ENCODE results near the gene RAB3IL1.
"Not testable (repeated sequence)": the region's sequence is repeated elsewhere in the genome, so short reads cannot be mapped to it uniquely, and the experiment has no call there.

RAB3IL1 gene, protein sequence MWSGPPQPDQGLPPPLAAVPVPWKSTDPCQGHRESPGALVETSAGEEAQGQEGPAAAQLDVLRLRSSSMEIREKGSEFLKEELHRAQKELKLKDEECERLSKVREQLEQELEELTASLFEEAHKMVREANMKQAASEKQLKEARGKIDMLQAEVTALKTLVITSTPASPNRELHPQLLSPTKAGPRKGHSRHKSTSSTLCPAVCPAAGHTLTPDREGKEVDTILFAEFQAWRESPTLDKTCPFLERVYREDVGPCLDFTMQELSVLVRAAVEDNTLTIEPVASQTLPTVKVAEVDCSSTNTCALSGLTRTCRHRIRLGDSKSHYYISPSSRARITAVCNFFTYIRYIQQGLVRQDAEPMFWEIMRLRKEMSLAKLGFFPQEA

DNA sequence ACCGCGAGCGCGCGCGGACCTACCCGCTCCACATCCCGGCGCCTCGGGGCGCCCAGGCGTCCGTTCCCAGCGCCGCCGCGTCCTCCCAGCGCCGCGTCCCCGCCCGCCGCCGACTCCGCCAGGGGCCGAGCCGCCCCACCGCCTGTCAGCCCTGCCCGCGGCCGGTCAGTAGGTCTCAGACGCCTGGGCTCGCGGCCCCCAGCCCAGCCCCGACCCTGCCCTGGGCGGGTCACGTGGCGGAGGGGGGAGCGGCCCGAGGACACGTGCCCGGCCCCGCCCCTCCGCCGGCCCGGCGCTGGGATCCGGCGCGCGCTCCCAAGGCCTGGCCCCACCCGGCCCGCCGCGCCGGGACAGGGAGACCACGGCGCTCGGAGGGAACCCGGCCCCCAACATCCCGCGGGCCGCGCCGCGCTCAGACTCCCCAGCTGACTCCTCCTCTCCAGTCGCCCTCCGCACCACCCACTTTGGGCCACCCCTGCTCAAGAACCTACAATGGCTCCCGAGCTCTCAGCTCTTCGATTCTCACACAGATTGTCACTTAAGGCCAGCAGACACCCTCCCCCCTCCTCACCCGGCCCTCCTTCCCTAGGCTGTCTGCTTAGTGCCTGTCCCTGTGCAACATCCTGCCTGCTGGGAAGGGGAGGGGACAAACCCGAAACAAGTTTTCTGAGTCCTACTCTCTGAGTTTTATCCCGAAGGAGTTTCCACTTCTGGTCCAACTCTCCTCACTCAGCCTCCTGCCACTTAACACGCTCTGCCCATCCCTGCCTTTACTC is at the start of gene RAB3IL1:
Gene RAB3IL1, minus strand, starts transcription at position 233 of the 776 bp plus-strand sequence. Its CDS starts 199 bp downstream, at position 34.
- DNase-seq (ENCODE audit: low spot score): peak; percentile 82

DNA sequence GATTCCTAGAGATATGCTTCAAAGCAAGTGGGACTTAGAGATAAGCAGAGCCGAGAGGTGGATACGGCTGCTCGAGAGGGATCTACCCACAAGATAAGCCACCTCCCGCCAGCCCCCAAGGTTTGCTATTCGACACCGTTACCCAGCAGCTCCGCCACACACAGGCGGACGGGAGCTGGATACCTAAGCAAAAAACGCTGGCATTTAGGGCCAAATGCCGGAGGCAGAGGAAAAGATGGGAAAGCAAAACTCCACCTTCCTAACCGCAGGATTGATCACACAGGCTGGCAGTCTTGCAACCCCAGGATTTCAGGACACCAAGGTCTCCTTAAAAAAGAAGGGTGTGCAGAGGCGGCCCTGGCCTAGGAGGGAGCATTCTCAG is 49.4 kb upstream of the RAB3IL1 start:
- no peak for DNase-seq (ENCODE audit: low spot score)

DNA sequence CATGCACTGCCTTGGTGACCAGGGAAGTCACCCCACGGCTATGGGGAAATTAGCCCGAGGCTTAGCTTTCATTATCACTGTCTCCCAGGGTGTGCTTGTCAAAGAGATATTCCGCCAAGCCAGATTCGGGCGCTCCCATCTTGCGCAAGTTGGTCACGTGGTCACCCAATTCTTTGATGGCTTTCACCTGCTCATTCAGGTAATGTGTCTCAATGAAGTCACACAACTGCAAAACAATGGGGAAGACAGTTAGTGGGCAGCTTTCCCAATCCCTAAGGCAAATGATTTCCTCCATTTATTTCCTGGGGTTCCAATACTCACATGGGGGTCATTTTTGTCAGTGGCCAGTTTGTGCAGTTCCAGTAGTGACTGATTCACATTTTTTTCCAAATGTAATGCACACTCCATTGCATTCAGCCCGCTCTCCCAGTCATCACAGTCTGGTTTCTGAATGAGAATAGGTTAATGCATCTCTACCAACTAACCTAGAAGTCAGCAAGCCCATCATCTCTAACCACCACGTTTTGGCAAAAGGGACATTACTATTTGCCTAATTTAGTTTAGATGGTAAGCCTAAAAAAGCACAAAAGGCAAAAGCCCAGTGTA is 47.4 kb upstream of the RAB3IL1 start:
- not testable (repeated sequence) for DNase-seq (ENCODE audit: low spot score)

DNA sequence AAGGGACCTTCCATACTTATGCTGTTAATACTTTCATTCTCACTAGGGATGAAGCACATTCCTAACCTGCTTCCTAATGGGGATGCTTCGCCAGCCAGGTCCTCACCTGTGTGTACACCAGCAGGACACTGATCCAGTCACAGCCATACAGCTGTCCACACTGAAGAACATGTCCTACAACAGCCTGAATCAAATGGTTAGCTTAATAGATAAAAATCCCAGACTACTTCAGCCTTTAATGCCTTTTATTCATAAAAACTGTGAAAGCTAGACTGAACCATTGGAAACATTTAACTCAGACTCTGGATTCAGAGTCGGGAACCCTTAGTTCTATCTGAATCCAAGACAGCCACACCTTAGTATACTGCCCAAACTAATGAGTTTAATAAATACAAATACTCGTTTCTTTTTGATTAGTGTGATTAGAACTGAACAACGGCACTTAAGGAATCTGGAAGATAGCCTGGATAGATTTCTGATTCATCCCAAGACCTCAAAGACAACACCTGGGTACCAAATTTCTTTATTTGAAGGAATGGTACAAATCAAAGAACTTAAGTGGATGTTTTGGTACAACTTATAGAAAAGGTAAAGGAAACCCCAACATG is 46.8 kb upstream of the RAB3IL1 start:
- no peak for DNase-seq (ENCODE audit: low spot score)

DNA sequence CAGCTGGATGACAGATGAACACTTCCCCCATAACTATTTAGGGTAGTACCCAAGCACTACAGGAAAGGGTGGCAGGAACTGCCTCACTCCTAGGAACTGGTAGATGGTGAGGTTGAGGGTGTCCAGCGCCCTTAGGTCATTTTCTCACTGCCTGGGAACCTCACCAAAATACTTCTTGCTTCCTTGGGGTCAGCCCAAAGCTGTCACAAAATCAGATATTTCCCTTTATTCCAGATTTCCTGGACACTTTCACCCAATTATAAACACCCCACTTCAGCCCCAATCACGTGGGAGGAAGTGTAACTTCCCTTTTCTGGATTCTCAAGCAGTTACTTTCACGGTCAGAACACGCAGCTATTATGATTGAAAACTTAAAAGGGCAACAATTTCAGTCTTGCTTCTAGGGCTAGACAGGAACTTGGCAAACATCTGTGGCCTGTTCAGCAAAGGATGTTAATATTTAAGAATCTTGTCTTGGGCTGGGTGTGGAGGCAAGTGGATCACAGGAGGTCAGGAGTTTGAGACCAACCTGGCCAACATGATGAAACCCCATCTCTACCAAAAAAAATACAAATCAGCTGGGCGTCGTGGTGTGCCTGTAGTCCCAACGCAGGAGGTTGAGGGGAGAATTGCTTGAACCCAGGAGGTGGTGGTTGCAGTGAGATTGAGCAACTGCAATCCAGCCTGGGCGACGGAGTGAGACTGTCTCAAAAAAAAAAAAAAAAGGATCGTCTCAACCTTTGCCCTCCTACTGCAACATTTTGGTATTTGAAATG is 46.1 kb upstream of the RAB3IL1 start:
- no peak for DNase-seq (ENCODE audit: low spot score)

DNA sequence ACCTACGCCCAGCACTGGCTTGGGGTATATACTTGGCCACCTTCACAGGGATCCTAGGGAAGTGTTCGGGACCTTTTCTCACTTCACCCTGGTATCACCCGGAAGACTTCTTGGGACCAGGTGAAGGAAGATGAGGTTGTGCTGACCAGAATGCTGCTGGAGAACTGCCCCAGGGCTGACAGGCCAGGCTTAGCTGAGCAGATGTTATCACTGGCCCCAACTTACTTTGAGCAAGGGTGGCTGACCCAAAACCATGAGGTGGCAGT is 45.6 kb upstream of the RAB3IL1 start:
- DNase-seq (ENCODE audit: low spot score): no peak

DNA sequence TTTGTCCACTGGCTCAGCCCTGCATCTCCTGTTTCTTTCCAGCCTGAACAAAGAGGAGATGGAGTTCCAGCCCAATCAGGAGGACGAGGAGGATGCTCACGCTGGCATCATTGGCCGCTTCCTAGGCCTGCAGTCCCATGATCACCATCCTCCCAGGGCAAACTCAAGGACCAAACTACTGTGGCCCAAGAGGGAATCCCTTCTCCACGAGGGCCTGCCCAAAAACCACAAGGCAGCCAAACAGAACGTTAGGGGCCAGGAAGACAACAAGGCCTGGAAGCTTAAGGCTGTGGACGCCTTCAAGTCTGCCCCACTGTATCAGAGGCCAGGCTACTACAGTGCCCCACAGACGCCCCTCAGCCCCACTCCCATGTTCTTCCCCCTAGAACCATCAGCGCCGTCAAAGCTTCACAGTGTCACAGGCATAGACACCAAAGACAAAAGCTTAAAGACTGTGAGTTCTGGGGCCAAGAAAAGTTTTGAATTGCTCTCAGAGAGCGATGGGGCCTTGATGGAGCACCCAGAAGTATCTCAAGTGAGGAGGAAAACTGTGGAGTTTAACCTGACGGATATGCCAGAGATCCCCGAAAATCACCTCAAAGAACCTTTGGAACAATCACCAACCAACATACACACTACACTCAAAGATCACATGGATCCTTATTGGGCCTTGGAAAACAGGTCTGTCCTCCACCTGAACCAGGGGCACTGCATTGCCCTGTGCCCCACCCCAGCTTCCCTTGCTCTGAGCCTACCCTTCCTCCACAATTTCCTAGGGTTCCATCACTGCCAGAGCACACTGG is 45.0 kb upstream of the RAB3IL1 start:
- DNase-seq (ENCODE audit: low spot score): peak; percentile 3

DNA sequence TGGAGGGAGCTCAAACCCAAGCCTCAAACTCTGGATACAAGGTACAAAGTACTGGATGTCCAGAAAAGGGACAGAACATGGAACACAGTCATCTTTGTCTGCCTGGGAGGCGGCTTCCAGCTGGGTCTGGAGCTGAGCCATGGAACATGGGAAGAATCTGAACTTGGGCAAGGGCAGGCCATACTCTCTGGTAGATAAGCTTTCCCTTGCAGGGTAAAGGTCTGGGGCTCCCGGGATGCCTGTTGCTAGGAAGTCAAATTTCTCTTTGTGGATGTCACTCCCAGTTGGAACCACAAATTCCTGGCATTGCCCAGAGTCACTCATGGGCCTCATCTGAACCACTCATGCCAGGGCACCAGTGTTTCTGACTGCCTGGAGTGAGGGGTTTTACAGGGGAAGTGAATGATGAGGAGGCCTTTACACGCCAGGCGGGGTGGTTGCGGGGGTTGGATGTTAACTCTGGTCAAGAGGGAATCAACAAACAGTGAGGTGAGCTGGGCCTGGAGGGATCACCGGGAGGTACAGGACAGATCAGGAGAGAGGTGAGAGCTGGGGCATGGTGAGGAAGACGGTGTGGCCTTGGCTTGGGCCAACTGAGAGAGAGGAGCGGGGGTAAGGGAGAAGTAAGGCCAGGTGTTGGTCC is 44.3 kb upstream of the RAB3IL1 start:
- peak; percentile 75 for DNase-seq (ENCODE audit: low spot score)

DNA sequence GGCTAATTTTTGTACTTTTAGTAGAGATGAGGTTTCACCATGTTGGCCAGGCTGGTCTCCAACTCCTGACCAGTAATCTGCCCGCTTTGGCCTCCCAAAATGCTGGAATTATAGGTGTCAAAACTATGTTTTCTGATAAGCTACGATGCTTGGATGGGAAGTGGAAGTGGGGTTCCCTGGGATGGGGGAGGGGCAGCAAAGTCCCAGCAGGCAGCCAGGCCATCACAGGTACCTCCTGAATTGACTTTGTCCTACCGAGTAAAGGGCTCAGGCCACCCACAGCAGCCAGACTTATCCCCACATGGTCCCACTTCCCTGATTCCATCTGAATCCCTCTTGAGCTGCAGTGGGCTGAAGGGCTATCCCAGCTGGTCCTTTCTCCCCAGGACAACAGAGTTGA is 43.2 kb upstream of the RAB3IL1 start:
- DNase-seq (ENCODE audit: low spot score): no peak

DNA sequence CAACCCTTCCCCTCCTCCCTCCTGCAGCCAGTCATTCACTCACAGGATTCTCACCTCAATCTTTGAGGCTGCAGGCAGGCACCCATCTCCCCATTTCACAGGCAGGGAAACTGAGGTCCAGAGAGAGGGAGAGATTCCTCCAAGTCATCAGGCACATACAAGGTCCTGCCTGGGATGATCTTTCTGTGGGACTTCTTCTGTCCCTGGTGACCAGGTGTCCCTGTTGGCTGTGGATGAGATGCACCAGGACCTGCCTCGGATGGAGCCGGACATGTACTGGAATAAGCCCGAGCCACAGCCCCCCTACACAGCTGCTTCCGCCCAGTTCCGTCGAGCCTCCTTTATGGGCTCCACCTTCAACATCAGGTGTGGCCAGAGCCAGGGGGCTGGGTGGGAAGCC is 42.3 kb upstream of the RAB3IL1 start:
- no peak for DNase-seq (ENCODE audit: low spot score)

DNA sequence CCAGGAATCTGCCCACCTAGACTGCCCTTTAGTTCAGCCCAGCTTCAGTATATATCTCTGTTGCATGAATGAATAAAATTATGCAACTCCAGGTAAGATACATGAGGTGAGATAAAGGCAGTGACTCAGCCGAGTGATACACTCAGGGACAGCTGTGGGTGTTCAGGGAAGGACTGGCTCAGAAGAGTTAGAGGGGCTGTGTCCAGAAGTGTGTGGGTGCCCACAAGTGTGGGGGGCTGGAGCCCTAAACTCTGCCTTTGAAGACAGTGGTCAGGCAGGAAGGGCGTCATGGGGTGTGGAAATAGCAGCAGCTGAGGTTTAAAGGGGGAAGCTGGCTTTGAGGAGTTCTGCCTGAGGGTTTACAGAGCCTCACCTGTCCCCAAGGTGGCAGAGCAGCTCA is 41.7 kb upstream of the RAB3IL1 start:
- no peak for DNase-seq (ENCODE audit: low spot score)

DNA sequence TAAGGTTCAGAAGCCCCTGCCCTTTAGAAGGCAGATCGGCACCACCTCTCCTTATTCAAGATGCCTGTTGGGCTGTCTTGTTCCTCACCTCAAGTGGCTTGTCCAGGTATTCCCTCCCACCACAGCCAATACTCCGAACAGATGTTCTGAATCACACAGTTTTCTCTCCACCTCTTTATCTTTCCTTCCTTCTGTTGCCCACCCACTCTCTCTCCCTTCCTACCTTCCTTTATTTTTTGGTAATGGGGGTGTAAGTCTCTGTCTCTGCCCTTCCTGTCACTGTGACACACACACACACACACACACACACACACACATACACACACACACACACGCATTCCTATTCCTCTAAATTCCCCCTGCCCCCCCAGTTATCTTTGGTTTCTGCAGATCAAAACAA is 41.2 kb upstream of the RAB3IL1 start:
- no peak for DNase-seq (ENCODE audit: low spot score)

DNA sequence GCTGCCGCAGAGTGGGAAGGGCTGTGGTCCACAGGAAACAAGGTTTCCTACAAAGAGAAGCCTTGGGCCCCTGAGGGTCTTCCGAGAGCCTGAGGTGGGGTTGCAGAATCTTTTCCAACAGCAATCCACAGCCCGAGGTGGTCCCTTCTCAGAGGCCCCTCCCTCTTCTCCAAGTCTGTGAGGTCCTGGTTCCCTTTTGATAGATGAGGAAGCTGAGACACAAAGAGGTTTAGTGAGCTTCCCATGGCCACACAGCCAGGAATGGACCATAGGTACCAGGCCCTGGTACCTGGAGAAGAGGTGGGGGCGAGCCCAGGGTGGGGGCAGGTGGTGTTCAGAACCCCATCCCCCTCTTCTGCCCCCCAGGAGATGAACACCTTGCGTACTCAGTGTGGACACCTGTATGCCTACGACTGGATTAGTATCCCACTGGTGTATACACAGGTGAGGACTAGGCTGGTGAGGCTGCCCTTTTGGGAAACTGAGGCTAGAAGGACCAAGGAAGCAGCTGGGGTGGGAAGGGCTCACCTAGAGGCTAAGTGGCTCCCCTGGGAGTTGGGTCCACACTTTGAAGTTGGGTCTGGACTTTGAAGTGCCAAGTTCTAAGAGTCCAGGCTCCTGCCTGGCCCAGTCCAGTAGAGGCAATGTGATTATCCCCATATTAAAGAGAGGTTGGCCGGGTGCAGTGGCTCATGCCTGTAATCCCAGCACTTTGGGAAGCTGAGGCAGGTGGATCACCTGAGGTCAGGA is 39.8 kb upstream of the RAB3IL1 start:
- no peak for DNase-seq (ENCODE audit: low spot score)

DNA sequence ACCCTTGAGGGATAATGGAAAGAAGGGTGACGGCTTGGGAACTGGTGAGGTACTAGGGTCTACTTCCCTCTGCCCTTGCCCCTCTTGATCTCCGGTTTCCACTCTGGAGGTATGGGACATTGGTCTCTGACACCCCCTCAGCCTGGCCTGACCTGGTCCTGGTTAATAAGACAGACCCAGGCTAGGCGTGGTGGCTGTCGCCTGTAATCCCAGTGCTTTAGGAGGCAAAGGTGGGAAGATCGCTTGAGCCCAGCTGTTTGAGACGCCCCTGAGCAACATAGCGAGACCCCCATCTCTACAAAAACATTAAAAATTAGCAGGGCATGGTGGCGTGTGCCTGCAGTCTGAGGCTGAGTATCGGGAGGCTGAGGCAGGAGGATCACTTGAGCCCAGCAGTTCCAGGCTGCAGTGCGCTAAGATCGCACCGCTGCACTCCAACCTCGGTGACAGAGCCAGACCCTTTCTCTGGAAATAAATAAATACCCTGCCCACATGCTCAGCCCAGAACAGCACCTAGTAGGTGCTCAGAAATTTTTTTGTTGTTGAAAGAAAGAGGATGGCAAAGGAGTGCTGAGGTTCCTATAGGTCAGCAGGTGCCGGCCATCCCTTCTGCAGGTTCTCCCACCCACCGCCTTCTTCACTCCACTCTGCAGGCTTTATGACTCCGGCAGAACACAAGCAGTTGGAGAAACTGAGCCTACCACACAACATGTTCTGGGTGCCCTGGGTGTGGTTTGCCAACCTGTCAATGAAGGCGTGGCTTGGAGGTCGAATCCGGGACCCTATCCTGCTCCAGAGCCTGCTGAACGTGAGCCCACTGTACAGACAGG is 39.0 kb upstream of the RAB3IL1 start:
- DNase-seq (ENCODE audit: low spot score): no peak

DNA sequence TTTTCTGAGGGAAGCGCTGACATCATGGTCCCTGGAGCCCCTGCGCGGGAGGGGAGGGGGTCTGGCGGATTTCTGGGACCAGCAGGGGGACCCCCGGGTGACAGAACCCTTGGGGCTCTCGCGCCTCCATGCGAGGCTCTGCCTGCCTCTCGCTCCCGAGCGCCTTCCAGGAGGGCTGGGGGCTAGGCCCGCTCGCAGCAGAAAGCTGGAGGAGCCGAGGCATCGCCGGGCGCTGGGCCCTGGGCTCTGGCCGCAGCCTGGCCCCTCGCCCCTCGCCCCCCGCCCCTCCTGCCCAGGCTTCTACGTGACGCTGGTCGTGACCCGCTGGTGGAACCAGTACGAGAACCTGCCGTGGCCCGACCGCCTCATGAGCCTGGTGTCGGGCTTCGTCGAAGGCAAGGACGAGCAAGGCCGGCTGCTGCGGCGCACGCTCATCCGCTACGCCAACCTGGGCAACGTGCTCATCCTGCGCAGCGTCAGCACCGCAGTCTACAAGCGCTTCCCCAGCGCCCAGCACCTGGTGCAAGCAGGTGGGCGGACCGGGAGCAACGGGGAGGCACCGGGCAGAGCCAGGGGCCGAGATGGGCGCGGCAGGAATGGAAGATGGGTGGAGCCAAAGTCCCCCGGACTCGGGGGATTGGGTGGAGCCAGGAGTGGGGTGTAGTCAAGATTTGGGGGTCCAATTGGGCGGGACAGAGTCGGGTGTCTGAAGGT is 38.2 kb upstream of the RAB3IL1 start:
- no peak for DNase-seq (ENCODE audit: low spot score)

DNA sequence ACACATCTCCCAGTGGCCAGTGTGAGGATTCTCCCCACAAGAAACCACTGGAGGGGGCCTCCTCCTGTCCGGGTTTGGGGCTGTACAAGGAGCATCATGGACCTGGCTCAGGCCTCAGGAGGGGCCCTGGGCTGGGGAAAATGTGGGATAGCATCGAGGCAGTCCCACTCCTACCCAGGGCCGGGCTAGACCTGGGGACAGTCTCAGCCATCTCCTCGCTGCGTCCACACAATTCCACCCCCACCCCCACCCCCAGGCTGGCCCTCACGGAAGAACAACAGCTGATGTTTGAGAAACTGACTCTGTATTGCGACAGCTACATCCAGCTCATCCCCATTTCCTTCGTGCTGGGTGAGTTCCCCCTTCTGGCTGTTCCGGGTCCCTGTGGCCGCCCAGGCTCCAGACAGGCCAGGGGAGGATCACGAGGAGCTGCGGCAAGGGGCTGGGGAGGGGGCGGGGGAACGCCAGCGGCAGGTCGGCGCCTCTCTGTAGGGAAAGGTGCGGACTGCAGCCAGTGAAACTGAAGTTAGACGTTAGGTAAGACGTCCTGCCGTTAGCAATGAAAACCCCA is 37.6 kb upstream of the RAB3IL1 start:
- DNase-seq (ENCODE audit: low spot score): peak; percentile 93

DNA sequence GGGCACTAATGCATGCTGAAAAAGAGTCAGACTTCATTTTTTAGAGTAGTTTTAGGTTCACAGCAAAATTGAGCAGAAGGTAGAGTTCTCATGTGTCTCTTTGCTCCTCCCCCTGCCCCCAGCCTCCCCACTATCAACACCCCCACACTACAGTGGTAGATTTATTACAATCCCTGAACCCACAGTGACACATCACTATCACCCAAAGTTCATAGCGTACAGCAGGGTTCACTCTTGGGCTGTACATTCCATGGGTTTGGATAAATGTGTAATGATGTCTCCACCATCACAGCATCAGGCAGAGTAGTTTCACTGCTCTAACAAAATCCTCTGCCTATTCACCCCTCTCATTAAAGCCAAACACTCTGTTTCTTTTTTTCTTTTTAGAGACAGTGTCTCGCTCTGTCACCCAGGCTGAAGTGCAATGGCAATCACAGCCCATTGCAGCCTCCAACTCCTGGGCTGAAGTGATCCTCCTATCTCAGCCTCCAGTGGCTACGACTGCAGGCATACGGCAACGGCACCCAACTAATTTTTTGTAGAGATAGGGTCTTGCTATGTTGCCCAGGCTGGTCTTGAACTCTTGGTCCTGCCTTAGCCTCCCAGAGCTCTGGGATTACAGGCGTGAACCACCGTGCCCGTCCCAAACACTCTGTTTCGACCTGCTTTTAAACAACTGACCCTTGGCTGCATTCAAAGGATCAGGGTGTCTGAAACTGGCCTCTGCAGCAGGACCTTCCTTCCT is 36.9 kb upstream of the RAB3IL1 start:
- no peak for DNase-seq (ENCODE audit: low spot score)
